Left lobe of liver (tissue), 2 donors: ENCODE data around the gene EIF1AD. TPM values are rescaled to one million over a fixed set of nuclear protein-coding genes. Genes with fewer than 3 reads are reported as not detected.
"Not testable (repeated sequence)": the region's sequence is repeated elsewhere in the genome, so short reads cannot be mapped to it uniquely, and the experiment has no call there.

Experiments used
- ATAC-seq: fragments of 200-7000 bp; cut with Tn5 transposase; one replicate; pipeline ENCODE4 v1.9.1; 2020; ENCODE audit warnings: mild to moderate bottlenecking, moderate library complexity
- DNase-seq: peaks from one replicate; pipeline ENCODE4 v3.0.0-alpha.2; 2020; ENCODE audit warnings: low spot score
- total RNA-seq: library from RNA; stranded (reverse); gene quantifications from one replicate; pipeline ENCODE4 v1.2.1, GENCODE V29; 2021
- donor health status: DM: no; HTN: no; CAD: no; lungs with moderate emphysema.
- donor health status: DM: no; HTN: yes; CAD: no.

Gene EIF1AD
- total RNA-seq, 1 donor from 2014 or later, result 12.7 TPM

- peak; percentile 97 for ATAC-seq
- DNase-seq, result peak; percentile 64
Measured at GRCh38 chr11:66022401-66023185, 20.6 kb upstream of the EIF1AD start.

- DNase-seq, result no peak
Measured at GRCh38 chr11:66020618-66021357, 18.8 kb upstream of the EIF1AD start.

GRCh38 chr11:66020212-66020611 is 18.3 kb upstream of the EIF1AD start:
- no peak for ATAC-seq
- DNase-seq, result no peak

More at GRCh38 chr11:66020618-66021357, 18.8 kb upstream of the EIF1AD start:
- ATAC-seq, result no peak

- ATAC-seq, result no peak
- DNase-seq, result no peak
Measured at GRCh38 chr11:66017321-66017720, 15.4 kb upstream of the EIF1AD start.

- ATAC-seq, result no peak
Measured at GRCh38 chr11:66016793-66017177, 14.8 kb upstream of the EIF1AD start.

GRCh38 chr11:66015936-66016792 is 14.2 kb upstream of the EIF1AD start:
- ATAC-seq, result no peak
- no peak for DNase-seq

More at GRCh38 chr11:66016793-66017177, 14.8 kb upstream of the EIF1AD start:
- DNase-seq, result no peak

- ATAC-seq (no peak), DNase-seq (no peak)
Measured at GRCh38 chr11:66015454-66015881, 13.5 kb upstream of the EIF1AD start.

- ATAC-seq (no peak), DNase-seq (no peak)
Measured at GRCh38 chr11:66014804-66015453, 13.0 kb upstream of the EIF1AD start.

GRCh38 chr11:66013762-66014100 is 11.8 kb upstream of the EIF1AD start:
- ATAC-seq (no peak), DNase-seq (no peak)

GRCh38 chr11:66012946-66013761 is 11.2 kb upstream of the EIF1AD start:
- no peak for ATAC-seq
- no peak for DNase-seq

GRCh38 chr11:66012371-66012945 is 10.5 kb upstream of the EIF1AD start:
- DNase-seq, result no peak
- no peak for ATAC-seq

- no peak for ATAC-seq
Measured at GRCh38 chr11:66011785-66012303, 9.9 kb upstream of the EIF1AD start, which contains the start of gene CST6. Gene CST6 (plus strand): TSS chr11:66012008. CDS start chr11:66012045, 37 bp downstream.

GRCh38 chr11:66011239-66011784 is 9.4 kb upstream of the EIF1AD start:
- DNase-seq (no peak), ATAC-seq (no peak)

More at GRCh38 chr11:66011785-66012303, 9.9 kb upstream of the EIF1AD start, which contains the start of gene CST6:
- DNase-seq, result no peak

GRCh38 chr11:66010036-66010435 is 8.1 kb upstream of the EIF1AD start:
- DNase-seq, ATAC-seq: not testable (repeated sequence)

- ATAC-seq (no peak), DNase-seq (no peak)
Measured at GRCh38 chr11:66008468-66009101, 6.6 kb upstream of the EIF1AD start.

GRCh38 chr11:66008095-66008467 is 6.1 kb upstream of the EIF1AD start:
- ATAC-seq, result no peak
- DNase-seq, result no peak

- no peak for DNase-seq
- no peak for ATAC-seq
Measured at GRCh38 chr11:66007201-66007634, 5.3 kb upstream of the EIF1AD start.

GRCh38 chr11:66006891-66007176 is 4.9 kb upstream of the EIF1AD start:
- ATAC-seq, result no peak

More at GRCh38 chr11:66006891-66007176, 4.9 kb upstream of the EIF1AD start:
- no peak for DNase-seq
